Activated naive CD8-positive, alpha-beta T cell treated with anti-CD3 and anti-CD28 coated beads, Interleukin-2, amount 50 U/mL, for 16 hours (primary cell): Measurements from ENCODE around the gene KCNJ5.

ENCODE experiments used
- DNase-seq: peaks from one replicate; pipeline ENCODE4 v3.0.0-alpha.2; 2020; ENCODE audit warnings: low read depth, low spot score

The KCNJ5 gene

GRCh38 chr11:128931668-128932067 lies 40.5 kb downstream of the KCNJ5 start:
- no peak for DNase-seq

- no peak for DNase-seq
Measured at GRCh38 chr11:128933481-128934178, 42.5 kb downstream of the KCNJ5 start.

DNA sequence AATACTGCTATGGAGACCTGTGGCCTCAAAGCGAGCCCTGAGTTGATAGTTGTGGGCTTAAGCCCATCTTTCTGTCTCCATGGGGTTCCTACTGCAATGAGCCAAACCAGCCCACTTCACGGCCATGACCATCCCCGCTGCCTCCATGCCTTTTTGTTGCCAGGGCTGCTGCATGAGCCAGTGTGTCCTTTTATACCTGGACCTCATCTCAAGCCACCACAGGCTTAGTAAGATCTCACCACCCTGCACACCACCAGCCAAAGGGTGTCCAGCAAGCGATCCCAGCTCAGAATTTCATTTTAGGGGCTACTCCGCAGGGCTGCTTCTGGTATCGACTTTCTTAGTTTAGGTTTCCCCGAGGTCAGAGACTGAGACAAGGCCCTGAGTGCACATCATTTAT lies 43.2 kb downstream of the KCNJ5 start:
- no peak for DNase-seq

- DNase-seq, result no peak
Measured at GRCh38 chr11:128934926-128935325, 43.8 kb downstream of the KCNJ5 start.

- no peak for DNase-seq
Measured at GRCh38 chr11:128936606-128937251, 45.6 kb downstream of the KCNJ5 start.

DNA sequence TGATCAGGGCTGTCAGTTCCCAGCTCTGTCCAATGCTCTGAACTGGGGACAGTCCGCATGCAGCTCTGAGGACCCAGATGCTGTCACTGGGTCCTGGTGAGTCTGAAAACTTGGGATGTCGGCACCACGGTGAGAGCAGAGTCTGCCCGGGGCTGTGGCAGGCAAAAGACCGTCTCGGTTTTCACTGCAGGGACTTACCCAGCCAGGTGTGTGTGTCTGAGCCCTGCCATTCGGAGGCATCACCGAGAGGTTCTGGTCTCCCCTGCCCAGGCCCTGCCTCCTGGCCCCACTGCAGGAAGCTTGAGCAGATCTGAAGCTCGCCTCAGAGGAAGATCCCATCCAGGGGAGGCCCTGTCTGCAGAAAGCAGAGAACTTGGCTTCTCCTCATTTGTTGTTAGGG lies 46.3 kb downstream of the KCNJ5 start:
- no peak for DNase-seq

DNA sequence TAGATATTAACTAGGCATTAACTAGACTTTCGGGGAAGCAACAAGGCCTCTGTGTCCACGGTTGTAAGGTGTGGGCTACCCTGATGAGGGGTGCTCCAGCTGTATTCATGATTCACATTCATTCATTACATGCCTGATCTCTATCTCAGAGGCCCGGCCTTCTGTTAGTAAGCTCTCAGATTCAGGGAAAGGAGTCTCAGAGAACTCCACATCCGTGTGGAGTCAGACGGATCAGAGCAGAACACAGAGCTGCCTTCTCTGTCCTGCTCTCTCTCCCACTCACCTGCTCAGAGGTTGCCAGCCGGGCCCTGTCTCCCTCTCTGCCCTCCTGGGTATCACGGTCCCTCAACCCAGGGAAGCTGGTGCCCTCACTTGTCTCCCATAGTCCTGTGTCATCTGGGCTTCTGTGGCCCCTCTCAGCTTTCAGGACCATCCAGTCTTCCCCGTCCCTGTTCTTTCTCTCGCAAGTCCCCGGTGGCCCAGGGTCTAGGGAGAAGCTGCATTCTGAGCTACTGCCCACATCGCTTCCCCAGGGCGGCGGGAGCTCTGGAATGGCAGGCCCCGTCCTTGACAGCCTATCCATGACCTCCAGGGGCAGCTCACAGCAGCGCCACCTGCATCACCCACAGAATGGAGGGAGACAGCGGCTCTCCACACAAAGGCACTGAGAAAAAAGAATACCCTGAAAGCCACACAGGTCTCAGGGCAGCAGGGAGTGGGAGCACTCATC lies 47.2 kb downstream of the KCNJ5 start:
- no peak for DNase-seq

GRCh38 chr11:128939591-128939990 lies 48.4 kb downstream of the KCNJ5 start:
- no peak for DNase-seq

DNA sequence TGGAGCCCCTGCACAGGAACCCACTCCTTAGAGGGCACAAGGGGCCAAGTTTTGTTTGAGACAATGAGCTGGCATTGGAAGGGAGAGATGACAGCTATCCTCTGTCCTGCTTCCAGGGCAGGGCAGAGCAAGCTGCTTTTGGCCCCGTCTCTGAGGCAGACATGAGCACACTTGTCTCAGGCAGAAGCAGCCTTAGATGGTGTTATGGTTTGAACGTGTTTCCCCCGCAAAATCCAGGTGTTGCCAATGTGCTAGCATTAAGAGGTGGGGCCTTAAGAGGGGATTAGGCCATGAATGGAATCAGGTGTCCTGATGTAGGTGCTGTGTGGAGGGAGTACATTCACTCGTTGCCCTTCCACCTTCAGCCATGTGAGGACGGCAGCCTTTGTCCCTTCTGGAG lies 49.0 kb downstream of the KCNJ5 start:
- DNase-seq, result no peak

DNA sequence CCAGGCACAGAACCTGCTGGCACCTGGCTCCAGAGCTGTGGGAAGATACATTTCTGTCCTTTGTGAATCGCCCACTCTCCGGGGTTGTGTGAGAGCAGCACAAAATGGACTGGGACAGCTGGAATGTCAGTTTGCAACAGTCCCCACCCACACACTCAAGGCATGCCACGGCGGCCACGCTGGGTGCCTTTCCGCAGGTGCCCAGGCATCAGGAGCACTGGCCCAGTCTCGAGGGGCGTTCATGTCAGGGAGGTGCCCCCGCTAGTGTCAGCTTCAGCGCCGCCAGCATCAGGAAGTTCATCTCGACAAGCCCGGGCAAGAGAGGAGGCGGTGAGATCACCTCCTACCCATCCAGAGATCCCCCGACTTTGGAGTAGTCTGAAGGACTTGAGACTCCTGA lies 49.4 kb downstream of the KCNJ5 start:
- no peak for DNase-seq

GRCh38 chr11:128941110-128941509 lies 50.0 kb downstream of the KCNJ5 start:
- DNase-seq, result no peak

DNA sequence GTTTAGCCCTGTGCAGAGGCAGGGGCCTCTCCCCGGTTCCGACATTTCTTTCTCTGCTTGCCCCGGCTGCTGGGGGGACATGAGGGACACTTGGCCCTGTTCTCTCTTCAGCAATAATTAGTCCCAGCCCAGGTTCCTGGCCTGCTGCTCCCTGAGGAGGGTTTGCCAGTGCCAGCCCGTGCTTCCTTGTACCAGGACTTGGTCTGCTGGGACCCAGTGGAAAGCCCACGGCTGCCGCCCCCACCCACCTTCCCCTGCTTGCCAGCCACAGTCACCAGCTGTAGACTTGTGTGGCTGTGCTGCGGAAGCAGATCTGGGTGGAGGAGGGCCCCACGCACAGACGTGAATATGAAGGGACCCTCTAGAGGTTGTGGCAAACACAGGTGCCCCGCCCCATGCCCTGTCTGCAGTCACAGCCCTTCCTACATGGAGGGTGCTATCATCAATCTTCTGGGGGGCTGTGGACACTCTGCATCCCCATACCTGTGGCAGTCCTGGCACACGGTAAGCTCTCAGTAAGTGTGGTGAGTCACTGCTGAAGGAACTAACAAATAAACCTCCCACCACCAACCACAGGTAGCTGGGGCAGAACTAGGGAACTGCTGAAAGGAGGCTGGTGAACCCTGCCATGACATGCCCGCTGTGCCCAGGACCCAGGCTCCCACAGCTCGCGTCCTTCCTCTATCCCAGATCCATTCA lies 50.6 kb downstream of the KCNJ5 start:
- DNase-seq, result no peak

DNA sequence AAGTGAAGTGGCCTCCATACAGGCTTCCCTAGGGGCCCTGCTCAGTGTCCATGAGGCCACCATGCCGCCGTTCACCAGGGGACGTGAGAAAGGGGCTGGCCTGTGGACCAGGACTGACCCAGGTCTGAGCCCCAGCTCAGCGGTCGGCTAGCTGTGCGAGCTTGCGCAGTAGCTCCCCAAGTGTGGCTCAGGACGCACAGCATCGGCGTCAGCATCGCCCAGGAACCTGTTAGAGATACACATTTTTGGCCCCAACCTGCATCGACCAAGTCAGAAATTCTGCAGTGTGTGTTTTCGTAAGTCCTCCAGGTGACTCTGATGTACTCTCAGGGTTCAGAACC lies 51.1 kb downstream of the KCNJ5 start:
- DNase-seq, result no peak

DNA sequence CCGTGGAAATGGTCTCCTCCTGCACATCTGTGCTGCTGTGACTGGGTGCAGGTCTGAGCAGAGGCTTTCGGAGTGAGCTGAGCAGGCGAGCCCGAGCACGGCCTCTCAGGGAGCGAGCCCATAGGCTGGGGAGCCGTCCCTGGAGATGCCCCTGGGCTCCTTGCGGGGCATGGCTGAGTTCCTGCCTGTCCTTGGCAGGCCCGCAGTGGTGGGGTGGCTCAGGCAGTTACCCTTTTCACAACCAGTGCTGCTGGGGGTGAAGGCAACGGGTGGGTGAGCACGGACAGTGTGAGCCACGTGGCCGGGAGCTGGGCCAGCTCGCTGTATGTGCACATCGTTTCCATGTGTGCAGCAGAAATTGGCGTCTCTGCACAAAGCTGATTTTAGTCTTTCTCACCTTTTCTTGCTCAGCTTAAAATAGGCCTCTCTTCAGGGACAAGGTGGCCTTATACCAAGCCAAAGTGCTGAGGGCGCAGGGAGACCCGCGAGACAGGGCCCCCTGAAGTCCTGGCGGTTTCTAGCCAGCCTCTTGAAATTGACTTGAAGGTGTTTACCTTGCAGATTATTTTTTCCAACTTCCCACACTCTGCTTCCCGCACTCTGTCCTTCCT lies 51.8 kb downstream of the KCNJ5 start, which contains the start of gene TP53AIP1:
TP53AIP1 (minus strand) TSS at position 55 of the 611 bp plus-strand sequence. CDS start 5,053 bp downstream, outside the sequence.
- DNase-seq, result no peak

- DNase-seq, result no peak
Measured at GRCh38 chr11:128943428-128943976, 52.3 kb downstream of the KCNJ5 start.

DNA sequence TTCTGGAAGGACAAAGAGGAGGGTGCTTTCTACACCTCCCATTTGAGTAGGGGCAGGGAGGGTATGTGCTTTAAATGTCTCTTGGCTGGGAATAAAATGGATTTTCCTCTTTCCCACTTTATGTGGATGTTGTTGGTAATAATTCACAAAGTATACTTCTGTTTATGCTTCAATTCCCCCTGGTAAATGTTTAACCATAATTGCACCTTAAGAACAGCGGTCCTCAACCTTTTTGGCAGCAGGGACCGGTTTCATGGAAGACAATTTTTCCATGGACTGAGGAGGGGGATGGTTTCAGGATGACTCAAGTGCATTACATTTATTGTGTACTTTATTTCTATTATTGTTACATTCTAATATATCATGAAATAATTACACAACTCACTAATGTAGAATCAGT lies 55.5 kb downstream of the KCNJ5 start:
- DNase-seq, result no peak

DNA sequence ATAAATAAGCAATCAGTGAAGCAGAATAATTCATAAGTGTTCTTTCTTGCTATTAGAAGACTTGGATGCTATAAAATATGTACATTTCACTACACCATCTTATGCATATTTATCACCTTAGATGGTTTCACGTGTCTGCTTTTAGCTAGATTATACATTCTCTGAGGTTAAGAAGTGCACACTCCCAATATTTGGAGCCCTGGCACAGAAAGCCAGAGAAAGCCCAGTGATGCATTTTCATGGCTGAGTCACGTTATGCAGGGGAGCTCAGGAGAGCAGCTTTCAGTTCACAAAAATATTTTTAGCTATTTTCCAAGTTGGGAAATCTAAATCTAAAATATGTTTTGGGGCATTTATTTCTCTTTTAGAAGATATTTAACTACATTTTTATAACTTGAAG lies 56.6 kb downstream of the KCNJ5 start:
- DNase-seq, result no peak

GRCh38 chr11:128948583-128948982 lies 57.4 kb downstream of the KCNJ5 start:
- no peak for DNase-seq

DNA sequence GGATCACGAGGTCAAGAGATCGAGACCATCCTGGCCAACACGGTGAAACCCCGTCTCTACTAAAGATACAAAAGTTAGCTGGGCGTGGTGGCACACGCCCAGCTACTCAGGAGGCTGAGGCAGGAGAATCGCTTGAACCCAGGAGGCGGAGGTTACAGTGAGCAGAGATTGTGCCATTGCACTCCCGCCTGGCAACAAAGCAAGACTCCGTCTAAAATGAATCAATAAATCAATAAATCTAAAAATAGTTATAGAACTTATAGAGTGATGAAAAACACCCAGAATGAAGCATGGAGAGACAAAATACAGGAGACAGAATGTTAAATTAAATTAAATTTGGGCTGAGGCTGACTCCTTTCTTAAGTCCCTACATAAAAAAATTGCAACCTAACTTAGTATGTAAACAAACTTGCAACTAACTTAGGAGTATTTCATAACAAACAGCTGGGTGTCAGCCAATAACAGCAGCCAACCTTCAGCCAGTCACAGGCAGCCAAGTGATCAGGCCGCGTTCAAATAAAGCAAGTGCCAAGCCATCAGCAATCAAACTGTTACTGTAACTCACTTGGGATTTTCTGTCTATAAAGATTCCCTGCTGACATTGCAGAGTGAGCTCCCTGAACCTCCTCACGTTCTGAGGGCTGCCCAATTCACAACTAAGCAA lies 58.8 kb downstream of the KCNJ5 start:
- no peak for DNase-seq

- no peak for DNase-seq
Measured at GRCh38 chr11:128953151-128953550, 62.0 kb downstream of the KCNJ5 start.

DNA sequence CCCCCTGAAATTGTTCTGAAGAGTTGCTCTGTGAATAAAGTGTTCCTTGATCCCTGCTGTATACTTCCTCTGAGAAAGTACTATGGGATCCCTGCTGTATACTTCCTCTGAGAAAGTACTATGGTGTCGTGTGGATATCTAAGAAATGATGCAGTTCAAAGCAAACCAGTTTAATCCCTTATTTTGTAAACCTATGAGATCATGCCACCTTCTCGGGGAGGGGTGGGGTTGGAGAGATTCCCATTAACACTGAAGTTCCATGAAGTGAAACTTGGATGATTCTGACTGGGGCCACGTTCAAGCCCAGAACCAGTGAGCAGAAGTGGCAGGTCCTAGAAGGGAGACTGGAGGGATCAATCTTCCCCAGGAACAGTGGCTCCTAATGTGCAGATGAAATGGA lies 64.5 kb downstream of the KCNJ5 start:
- no peak for DNase-seq
